Skin of body (tissue), 2 donors: ENCODE data around the gene GLDN. TPM values are rescaled to one million over a fixed set of nuclear protein-coding genes. Genes with fewer than 3 reads are reported as not detected.
A peak's percentile ranks its signal among the peaks of the same experiment; 100 is the strongest.

Experiments
- DNase-seq: peaks from one replicate; lab custom pipeline; 2025; lab: John Stamatoyannopoulos, UW
- total RNA-seq: library from RNA; depleted of rRNA; stranded (reverse); fragments of >200 nt; gene quantifications from one replicate; pipeline ENCODE4 v1.2.3, GENCODE V29; 2014

The GLDN gene
- total RNA-seq, 1 donor from 2014 or later = 14.4 TPM

DNA sequence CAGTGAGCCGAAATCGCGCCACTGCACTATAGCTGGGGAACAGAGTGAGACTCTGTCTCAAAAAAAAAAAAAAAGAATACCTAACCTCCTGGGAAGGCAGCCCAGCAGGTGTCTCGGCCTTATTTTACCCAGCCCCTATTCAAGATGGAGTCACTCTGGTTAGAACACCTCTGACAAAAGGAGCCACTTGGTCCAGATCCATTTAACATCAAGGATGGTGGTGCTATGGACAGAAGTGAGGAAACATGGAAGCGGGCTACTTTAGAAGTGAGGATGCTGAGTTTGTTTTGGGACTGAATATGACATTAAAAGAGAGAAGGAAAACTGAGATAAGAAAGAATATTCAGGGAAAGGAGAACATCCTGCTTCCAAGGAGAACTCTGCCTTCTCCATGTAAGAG is 14.7 kb downstream of the GLDN start:
- no peak for DNase-seq

DNA sequence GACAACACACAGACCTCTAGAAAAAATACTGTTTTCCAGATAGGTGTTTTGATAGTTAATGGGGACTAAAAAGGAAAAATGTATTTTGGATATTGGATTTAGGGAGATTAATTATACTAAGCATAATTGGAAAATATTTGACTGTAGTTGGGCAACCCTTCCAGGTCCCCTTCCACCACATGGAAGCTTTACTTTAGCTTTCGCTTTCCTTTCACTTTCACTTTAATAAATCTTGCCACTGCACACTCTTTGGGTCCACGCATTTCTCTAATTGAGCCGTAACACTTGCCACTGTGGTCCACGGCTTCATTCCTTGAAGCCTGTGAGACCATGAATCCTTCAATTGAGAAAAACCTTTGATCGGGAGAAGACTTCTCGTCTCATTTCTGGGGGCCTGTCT is 15.5 kb downstream of the GLDN start:
- DNase-seq = no peak

DNA sequence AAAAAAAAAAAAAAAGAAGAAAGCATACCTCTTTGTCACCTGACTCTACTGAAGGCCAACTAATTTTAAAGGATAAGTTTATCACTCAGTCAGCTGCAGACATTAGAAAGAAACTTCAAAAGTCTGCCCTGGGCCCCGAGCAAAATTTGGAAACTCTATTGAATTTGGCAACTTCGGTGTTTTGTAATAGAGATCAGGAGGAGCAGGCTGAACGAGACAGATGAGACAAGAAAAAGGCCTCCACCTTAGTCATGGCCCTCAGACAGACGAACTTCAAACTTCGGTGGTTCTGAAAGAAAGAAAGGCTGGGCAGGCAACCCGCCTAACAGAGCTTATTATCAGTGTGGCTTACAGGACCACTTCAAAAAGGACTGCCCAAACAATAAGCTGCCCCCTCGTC is 18.5 kb downstream of the GLDN start:
- DNase-seq = no peak

DNA sequence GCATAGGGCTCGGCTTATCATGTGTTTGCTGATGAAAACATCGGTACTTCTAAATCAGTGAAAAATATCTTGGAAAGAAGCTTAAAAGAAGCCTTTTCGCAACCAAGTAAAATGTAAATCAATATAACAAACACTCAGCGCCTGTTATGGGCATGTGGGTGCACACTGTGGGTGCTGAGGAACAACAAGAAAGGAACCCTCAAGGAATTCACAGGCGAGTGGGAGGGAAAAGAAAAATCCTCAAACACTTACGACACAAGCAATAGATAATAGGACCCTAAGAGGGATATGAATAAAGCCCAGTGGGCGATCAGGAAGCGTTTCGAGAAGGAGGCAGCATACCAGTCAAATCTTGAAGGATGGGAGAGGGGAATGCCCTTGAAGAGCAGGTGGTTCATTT is 21.9 kb downstream of the GLDN start:
- no peak for DNase-seq

DNA sequence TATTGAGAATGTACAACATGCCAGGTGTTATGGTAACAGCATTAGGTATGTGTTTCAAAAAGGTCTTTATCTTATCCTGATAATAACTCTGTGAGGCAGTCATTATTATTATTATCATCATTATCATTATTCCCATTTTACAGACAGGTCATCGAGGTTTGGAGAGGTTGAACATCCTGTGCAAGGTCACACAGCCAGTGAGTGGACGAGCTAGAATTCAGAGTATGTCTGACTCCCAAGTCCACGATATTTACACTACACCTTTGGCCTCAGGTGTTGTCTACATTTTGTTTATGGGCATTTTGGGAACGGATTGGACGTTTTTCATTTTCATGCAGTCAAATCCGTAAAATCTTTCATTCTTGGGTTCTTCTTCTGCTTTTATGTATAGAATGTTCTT is 24.0 kb downstream of the GLDN start:
- DNase-seq = no peak

DNA sequence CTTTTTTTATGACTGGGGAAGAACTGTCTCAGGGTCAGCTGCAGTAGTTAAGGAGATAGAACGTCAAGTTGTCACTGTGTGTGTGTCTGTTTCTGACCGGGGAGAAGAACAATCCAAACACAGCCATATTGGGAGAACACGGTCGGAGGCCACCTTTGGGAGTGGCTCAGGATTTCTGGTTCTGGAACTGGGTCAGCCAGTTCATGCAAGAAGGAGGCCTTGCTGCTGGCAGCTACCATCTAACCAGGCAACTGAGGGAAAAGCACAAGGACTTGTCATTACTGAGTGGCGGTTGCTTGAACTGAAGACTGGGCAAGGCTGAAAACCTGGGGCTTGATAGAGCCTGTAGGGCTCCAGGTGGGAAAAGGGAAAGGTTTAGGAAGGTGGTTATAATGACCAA is 24.6 kb downstream of the GLDN start:
- no peak for DNase-seq

DNA sequence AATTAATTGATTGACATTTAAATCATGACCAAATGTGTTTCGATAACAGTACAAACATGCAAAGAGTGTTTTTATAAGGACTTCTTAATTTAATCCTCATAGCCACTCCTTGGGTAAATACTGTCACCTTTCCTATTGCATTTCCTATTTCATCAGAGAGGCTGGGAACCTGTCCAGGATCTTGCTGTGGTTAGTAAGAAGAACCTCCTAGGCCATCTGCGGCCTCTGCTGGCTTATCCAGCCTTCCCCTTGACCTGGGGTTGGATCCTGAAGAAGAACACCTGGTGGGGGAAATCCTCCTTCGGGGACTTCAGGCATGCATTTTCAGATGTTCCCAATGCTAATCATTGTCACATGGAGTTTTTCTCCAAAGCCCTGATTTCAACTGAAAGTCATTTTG is 25.5 kb downstream of the GLDN start:
- DNase-seq = no peak

DNA sequence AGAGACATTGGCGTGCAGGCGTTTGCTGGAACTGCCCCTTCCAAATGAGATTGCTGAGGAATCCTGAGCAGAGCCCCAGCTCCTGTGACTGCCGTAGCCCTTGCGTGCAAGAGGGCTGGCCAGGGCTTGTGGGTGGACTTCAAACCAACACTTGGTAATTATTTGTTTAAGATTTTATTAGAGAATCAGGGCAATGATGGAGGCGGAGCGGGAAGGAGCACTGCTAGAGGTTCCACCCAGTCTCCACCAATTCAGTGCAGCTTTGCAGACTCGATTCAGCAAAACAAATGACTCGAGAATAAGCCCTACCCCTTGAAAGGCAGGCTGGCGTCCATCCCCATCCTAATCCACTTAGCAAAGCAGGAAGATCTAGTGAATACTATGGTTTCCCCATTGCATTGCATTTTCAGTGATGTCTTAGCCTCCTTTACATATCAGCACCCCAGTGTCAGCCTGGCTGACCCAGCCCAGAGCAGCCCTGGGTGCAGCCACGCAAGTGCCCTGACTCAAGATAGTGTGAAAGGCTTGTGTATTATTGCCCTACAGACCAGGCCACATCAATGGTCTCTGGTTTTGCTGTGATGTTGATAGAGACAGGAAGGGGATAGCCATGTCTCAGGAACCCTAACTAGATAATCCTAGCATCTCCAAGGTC is 26.0 kb downstream of the GLDN start:
- no peak for DNase-seq

DNA sequence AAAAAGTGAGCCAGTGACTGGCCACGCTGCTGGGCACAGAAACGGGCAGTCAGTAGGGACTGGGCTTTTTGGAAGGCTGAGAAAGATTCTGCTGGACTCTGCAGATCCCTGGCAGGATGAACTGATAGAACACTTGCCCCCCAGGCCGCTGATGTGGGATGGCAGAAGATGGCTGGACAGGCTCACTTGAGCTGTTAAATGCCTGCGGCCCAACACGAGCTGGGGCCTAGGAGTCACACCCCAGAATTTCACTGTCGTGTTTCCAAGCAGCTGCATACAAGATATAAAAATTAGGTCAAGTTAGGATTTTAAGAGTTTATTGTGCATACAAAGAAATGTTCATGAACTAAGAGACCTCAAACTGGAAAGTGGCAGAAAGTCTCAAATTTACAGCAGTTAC is 26.9 kb downstream of the GLDN start:
- DNase-seq = no peak

DNA sequence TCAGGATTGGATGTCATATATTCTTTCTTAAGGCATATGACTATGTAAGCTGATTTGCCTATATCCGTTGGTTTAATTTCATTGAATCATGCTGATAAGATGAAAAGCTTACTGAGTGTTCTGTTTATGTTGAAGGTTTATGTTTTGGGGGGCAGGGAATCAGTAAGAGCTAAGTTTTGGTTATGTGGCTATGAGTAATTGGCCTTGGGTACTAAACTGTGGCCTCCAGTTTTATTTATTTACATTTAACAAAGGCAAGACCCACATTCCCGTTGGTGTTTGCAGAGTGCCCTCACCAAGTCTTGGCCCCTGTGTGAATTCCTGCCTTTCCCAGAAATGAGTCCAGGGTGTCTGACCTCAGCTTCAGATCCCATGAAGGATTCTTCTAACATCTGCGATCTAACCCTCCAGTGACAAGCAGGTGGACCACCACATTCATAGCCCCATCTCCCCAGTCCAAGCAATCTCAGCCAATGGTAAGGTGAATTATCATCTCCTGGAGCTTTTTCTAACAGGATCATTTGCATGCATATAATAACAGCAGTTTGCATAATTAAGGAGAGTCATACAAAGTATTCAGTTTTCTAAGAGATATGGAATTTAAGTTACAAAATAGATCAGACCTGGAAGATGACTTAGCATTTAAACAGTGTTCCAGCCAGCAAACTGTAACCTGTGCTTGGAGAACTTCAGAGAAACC is 27.4 kb downstream of the GLDN start:
- no peak for DNase-seq

DNA sequence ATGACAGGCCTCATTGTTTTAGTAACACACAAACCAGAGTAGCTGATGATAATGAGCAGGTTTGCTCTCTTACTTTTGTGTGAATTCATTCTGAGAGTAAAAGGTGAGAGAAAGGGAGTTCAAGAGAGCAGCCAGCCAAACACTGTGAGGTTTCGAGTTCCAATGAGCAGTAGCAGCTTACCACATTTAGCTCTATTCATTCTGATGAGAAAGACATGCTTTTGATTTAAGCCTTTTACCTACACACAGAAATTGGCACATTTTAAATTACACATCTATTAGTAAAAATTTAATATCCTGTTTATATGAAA is 28.0 kb downstream of the GLDN start:
- no peak for DNase-seq

DNA sequence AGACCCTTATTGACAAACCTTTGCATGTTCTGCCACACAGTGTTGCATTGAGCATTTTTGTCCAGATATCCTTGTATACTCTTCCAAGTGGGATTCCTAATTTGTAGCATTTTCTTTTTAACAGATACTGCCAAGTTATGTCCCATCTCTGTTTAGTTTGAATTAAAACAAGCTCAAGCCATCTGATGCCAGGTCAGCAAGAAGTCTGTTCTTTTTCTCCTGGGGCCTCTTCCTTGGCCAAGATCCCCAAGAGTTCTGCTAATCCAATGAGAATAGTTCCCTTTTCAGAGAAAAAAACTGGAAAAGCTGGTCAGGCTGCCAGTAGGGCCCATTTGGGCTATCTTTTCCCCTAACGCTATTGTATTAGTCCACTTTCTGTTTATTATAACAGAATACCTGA is 29.8 kb downstream of the GLDN start:
- DNase-seq = no peak

DNA sequence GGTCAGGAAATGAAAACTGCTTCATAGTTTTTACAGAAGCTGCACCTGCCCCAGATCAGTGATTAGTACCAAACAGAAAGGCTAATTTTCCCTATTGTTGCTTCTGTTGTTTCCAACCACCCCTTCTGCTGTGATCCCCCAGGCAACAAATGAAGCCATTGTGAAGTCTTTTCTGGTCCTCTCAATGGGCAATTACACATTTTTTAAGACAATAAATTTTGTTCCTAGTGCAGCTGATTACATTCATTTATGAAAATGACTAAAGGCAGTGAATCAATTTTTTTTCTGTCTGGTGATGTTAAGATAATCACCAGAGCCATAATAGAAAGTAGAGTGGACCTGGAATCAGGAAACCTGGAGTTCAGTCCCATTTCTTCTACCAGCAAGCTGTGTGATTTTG is 32.7 kb downstream of the GLDN start:
- DNase-seq = no peak

DNA sequence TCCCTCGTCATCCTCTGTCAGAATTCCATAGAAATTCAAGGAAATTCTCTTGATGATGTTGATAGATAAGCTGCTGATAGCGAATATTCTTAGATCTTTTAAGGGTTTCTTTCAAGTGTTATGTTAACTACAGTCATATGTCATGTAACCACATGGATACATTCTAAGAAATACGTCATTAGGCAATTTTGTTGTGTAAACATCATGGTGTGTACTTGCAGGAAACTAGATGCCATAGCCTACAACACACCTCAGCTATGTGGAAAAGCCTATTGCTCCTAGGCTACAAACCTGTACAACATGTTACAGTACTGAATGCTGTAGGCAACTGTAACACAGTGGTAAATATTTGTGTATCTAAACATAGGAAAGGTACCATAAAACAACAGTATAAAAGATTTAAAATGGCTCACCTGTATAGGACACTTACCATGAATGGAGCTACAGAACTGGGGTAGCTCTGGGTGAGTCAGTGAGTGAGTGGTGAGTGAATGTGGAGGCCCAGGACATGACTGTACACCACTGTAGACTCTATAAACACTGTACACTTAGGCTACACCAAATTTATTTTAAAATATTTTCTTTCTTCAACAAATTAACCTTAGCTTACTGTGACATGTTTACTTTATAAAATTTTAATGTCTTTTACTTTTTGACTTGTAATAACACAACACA is 34.6 kb downstream of the GLDN start:
- DNase-seq = no peak

DNA sequence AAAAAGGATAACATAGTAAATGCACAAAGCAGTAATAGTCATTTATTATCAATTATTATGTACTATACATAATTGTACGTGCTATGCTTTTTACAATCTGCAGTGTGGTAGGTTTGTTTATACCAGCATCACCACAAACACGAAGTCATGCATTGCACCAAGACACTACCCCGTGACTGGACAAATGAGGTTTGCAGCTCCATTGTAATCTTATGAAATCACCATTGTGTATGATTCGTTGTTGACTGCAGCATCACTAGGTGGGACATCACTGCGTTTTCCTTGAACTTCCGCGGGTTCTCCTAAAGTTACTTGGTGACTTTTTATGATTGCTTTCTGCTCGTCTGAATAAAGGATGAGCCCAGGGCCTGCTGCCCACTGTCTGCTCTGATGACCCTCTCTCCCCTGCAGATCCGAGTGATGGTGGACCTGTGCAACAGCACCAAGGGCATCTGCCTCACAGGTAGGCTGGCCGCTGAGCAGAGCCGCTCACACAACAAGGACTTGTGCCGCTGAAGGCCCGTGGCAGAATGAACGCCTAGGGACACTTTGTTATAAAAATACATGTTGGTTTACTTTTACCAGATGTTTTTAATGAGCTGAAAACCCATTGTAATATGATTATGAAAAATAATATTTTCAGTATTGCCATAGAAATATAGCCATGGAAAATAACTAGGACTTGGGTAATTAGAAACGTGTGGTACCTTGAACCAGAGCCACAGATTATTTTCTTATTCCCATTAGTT is 35.8 kb downstream of the GLDN start:
- peak; percentile 43 for DNase-seq

DNA sequence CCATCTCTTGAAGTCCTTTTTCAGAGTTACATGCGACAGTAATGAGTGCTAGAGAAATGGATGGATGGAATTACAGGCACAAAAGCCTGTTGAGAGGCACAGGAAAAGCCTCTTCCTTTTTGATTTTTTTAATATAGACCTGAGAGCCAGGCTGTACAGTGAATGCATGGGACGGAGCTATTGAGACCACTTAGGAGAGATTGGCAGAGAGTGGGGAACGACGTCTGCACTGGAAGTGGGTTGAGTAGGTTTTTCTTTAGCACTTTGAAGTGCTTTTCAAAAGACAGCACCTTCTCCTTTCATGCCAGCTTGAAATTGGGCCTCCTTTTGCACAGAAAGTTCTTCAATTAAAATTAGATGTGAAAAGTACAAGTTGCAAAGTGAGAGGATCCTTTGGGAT is 37.0 kb downstream of the GLDN start:
- DNase-seq = no peak

DNA sequence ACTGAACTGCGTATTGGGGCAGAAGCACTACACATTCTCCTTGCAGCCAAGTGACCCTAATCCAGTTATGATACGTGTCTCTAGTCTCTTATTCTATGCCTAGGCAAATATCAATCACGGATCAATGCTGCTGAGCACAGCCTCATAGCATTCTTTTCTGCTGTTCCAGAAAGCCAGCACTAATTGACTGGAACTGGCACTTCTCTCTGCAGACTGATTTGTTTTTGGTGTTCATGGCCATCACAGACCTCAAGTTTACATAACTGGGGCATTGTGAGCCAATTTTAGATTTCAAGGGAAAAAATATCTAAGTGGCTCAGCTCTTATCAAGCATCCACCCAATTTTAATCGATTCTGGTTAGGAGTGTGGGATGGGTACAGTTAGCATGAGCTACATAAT is 37.9 kb downstream of the GLDN start:
- no peak for DNase-seq

DNA sequence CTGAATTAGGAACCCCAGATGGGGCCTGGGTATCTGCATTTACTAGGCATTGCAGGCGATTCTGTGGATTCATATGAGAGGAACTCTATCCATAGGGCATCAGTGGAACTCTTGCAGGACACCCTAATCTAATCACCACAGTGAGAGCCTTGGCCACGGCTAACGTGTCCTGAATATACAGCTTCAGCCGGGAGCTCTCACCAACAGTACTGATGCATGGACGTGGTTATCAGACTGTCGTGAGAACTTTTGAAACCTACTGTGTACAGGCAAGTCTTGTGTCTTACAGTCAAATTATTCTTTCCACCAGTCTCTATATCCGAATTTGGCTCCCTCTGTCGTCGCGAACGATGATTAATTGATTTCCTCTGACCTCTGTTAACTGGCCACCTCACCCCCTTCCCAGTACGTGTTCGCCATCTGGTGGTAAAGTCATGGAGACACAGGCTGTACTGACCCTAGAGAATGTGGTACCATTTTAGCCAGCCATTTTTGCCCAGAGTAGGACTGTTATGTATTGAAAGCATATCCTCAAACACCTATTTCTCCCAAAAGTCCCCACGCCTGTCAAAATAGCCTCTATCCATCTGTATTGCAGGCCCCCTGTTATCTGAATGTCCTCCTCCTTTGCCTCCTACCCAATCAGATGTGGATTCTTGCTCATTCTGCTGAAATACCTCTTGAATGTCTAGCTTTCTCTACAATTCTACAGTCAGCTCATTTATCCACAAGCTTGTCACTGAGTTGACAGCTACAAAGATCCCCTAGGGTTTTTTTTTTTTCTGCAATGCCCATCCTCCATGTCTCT is 39.7 kb downstream of the GLDN start:
- DNase-seq = peak; percentile 63

DNA sequence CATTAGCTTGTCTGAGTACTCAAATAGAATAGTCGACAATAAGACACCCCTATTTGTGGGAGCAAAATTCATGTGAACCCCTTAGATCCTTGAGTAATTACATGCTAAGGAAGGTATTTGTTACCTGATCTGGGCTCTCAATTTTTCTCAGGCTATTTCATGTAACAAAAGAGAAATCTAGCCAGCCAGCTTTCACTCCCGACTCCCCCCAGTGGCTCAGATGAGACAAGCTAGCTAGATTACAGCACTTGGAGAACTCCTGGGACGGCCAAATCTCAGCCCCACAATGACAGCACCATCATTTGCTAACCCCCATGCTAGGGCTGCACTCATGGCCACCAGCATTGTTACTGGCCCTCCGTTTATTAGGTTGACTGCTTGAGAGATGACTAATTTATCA is 41.3 kb downstream of the GLDN start:
- no peak for DNase-seq

DNA sequence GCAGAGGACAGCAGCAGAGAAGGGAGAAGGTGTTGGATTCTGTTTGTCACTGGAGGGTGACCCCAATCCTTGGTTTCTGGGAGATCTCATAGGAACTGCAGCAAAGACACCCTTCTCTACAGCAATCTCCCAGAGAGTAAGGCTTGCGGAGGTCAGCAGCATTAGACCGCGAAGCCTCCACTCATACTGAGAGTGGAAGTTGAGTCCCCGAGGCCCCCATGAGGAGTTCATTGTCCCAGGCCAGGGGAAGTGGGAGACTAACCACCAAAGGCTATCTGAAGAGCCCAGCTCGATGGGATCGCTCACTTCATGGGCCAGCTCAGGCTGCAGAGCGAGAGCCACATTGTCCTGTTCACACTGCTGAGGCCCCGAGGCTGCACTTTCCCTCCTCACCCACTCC is 44.6 kb downstream of the GLDN start:
- DNase-seq = no peak

DNA sequence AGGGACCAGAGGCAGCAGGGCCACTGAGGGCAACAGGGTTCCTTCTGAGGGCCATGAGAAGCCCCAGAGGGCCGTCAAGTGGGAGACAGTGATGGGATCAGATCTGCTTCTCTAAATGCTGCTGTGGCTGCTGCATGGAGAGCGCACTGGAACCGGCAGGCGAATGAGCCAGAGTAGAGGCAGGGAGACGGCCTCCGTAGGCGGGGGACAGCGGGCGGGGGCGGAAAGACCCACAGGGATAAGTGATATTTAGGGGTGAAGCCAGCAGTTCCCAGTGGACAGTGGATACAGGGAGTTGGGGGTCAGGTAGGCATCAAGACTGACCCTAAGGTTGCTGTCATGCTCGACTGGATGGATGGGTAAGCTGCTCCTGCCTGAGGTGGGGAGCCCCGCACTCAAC is 45.0 kb downstream of the GLDN start:
- DNase-seq = no peak
